H1 (cell line): ENCODE results near the gene TCERG1L.
A peak's percentile ranks its signal among the peaks of the same experiment; 100 is the strongest.

Source experiments
- BACH1 ChIP-seq: IDR thresholded peaks from 2 replicates; pipeline ENCODE4 v1.6.1; 2012; ENCODE audit warnings: low read length, improper control_type of control experiment
- CEBPB ChIP-seq: IDR thresholded peaks from 2 replicates; pipeline ENCODE4 v1.6.1; 2012; ENCODE audit warnings: low read depth, low read length
- GABPA ChIP-seq: IDR thresholded peaks from 2 replicates; pipeline ENCODE4 v1.6.1; 2011; ENCODE audit warnings: mild to moderate bottlenecking, low read length, moderate library complexity, borderline replicate concordance; ENCODE audit not compliant: insufficient read depth
- JUND ChIP-seq: IDR thresholded peaks from 2 replicates; pipeline ENCODE4 v1.6.1; 2011; ENCODE audit warnings: mild to moderate bottlenecking, improper control_type of control experiment, low read length
- POLR2A ChIP-seq, 2 experiments: IDR thresholded peaks; 1 replicate in 1 of 2; 2 replicates in 1 of 2; pipeline ENCODE4 v1.6.1; 2011; ENCODE audit warnings: low read depth in 2 of 2, low read length in 2 of 2, mild to moderate bottlenecking in 2 of 2; ENCODE audit errors: control extremely low read depth in 1 of 2
- YY1 ChIP-seq: IDR thresholded peaks from 2 replicates; pipeline ENCODE4 v1.6.1; 2011; ENCODE audit warnings: low read depth, mild to moderate bottlenecking, low read length
- ZNF274 ChIP-seq: IDR thresholded peaks from 2 replicates; pipeline ENCODE4 v1.7.0; 2012; ENCODE audit warnings: low read length, borderline replicate concordance; ENCODE audit errors: extremely low read depth
- TF ChIP-seq, protein P1 (sequence below), 3 experiments: IDR thresholded peaks; 1 replicate in 2 of 3; 2 replicates in 1 of 3; pipeline versions ENCODE4 v1.5.1 to v1.6.1; 2011; ENCODE audit warnings: low read length in 3 of 3, mild to moderate bottlenecking in 3 of 3, inconsistent platforms in 2 of 3, low read depth in 1 of 3, moderate library complexity in 1 of 3; ENCODE audit not compliant: insufficient read depth in 1 of 3; ENCODE audit errors: control extremely low read depth in 1 of 3
- TF ChIP-seq, protein P2 (sequence below): IDR thresholded peaks from 2 replicates; pipeline ENCODE4 v1.6.1; 2012; ENCODE audit warnings: low read length, inconsistent platforms
- TF ChIP-seq, protein P3 (sequence below): IDR thresholded peaks from 2 replicates; pipeline ENCODE4 v1.6.1; 2011; ENCODE audit warnings: low read length, improper control_type of control experiment

DNA sequence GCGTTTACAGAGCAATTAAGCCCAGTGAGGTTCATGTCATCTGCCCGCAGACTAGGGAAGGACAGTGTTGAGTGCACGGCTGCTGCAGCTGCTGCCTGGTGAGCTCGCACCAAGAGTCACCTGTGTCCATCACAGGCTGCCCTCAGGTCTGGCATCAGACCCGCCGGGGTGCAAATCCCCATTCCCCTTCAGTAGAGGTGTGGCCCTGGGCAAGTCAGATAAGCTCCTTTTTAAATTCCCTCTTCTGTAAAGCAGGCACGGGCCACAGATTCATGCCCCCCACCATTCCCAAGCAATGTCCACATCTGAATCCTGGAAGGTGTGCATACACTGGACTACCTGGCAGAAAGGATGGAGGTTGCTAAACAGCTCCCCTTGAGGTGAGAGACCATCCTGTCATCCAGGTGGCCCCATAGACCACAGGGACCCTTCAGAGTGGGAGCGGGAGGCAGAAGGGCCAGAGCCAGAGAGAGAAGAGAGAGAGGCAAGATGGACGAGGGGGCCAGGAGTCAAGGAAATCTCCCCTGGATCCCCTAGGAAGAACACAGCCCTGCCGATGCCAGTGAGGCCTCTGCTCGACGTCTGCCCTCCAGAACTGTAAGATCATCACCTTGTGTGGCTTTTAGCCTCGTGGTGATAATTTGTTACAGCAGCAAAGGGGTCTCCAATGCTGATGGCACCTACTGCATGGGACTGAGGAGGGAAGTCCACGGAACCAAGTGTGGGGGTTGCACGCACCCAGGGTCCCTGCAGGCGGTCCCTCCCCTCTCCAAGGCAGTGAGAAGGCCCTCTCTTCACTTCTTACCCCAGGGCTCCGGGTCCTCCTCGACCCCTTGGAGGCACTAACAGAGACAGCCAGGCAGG is 168.8 kb downstream of the TCERG1L start:
- TF ChIP-seq CEBPB (no peak), ZNF274 (no peak), POLR2A (IDR thresholded peaks at IDR 0.05; ENCODE audit: control extremely low read depth in 1 of 2, low read depth in 2 of 2, low read length in 2 of 2) (no peak), BACH1 (no peak), GABPA (no peak), YY1 (no peak), JUND (no peak)
- TF ChIP-seq, protein P1, sequence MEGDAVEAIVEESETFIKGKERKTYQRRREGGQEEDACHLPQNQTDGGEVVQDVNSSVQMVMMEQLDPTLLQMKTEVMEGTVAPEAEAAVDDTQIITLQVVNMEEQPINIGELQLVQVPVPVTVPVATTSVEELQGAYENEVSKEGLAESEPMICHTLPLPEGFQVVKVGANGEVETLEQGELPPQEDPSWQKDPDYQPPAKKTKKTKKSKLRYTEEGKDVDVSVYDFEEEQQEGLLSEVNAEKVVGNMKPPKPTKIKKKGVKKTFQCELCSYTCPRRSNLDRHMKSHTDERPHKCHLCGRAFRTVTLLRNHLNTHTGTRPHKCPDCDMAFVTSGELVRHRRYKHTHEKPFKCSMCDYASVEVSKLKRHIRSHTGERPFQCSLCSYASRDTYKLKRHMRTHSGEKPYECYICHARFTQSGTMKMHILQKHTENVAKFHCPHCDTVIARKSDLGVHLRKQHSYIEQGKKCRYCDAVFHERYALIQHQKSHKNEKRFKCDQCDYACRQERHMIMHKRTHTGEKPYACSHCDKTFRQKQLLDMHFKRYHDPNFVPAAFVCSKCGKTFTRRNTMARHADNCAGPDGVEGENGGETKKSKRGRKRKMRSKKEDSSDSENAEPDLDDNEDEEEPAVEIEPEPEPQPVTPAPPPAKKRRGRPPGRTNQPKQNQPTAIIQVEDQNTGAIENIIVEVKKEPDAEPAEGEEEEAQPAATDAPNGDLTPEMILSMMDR (IDR thresholded peaks at IDR 0.05; ENCODE audit: control extremely low read depth in 1 of 3, insufficient read depth in 1 of 3, low read depth in 1 of 3, low read length in 3 of 3) = peak in 2 of 3 experiments; percentile 9 to 50; a peak in 3 of 4 replicates
- TF ChIP-seq, protein P2, sequence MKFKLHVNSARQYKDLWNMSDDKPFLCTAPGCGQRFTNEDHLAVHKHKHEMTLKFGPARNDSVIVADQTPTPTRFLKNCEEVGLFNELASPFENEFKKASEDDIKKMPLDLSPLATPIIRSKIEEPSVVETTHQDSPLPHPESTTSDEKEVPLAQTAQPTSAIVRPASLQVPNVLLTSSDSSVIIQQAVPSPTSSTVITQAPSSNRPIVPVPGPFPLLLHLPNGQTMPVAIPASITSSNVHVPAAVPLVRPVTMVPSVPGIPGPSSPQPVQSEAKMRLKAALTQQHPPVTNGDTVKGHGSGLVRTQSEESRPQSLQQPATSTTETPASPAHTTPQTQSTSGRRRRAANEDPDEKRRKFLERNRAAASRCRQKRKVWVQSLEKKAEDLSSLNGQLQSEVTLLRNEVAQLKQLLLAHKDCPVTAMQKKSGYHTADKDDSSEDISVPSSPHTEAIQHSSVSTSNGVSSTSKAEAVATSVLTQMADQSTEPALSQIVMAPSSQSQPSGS = no peak
- TF ChIP-seq, protein P3, sequence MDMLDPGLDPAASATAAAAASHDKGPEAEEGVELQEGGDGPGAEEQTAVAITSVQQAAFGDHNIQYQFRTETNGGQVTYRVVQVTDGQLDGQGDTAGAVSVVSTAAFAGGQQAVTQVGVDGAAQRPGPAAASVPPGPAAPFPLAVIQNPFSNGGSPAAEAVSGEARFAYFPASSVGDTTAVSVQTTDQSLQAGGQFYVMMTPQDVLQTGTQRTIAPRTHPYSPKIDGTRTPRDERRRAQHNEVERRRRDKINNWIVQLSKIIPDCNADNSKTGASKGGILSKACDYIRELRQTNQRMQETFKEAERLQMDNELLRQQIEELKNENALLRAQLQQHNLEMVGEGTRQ = no peak
